Esophagus squamous epithelium (tissue), 5 donors: ENCODE measurements around the gene DUSP22. TPM values are rescaled to one million over a fixed set of nuclear protein-coding genes. Genes with fewer than 3 reads are reported as not detected.
A peak's percentile ranks its signal among the peaks of the same experiment; 100 is the strongest.

Experiments used
- DNase-seq: peaks from one replicate; lab custom pipeline; 2025; lab: John Stamatoyannopoulos, UW
- H3K27ac ChIP-seq, 4 donors: fragments of 200-600 bp; sonication (generic); one replicate each; pipeline ENCODE4 v1.5.1; 2016 to 2019; ENCODE audit warnings: mild to moderate bottlenecking in 1 of 4
- H3K27me3 ChIP-seq, 4 donors: fragments of 200-600 bp; sonication (generic); 1 replicate in 3 of 4; 2 replicates in 1 of 4; pipeline versions ENCODE4 v1.5.1 to v1.6.0; 2017 to 2021; ENCODE audit warnings: antibody characterized with exemption in 1 of 4
- H3K36me3 ChIP-seq, 3 donors: fragments of 200-600 bp; sonication (generic); one replicate each; pipeline ENCODE4 v1.5.1; 2016 to 2019
- H3K4me1 ChIP-seq, 3 donors: fragments of 200-600 bp; sonication (generic); one replicate each; pipeline ENCODE4 v1.5.1; 2017 to 2019
- H3K4me3 ChIP-seq, 4 donors: fragments of 200-600 bp; sonication (generic); 1 replicate in 3 of 4; 2 replicates in 1 of 4; pipeline ENCODE4 v1.5.1; 2016 to 2019; ENCODE audit warnings: mild to moderate bottlenecking in 2 of 4, moderate library complexity in 1 of 4
- H3K9me3 ChIP-seq, 3 donors: fragments of 200-600 bp; sonication (generic); one replicate each; pipeline ENCODE4 v1.5.1; 2016 to 2019
- POLR2A ChIP-seq, 4 donors: fragments of 450-650 bp; IDR thresholded peaks; one replicate each; pipeline ENCODE4 v1.6.1; 2017; ENCODE audit warnings: antibody characterized with exemption in 4 of 4, mild to moderate bottlenecking in 4 of 4, moderate library complexity in 3 of 4
- WGBS, 2 donors: methylation state at CpG; one replicate each; pipeline ENCODE4 v1.1.5; 2018; 5-methylcytosine and 5-hydroxymethylcytosine counted together
- intact Hi-C: fragments of 100-400 bp; cut with DNase I; formaldehyde crosslinking; loops from one replicate; pipeline ENCODE4 v1.15.0; 2022
- total RNA-seq, 4 donors: library from RNA; depleted of rRNA; stranded (reverse); fragments of >200 nt; gene quantifications; one replicate each; pipeline ENCODE4 v1.1.0, GENCODE V29; 2016
- TF ChIP-seq, protein P1 (sequence below), 6 experiments: fragments of 450-650 bp in 4 of 6; fragments of 200-600 bp in 2 of 6; sonication (generic) in 2 of 6; IDR thresholded peaks; one replicate each; pipeline ENCODE4 v1.5.1; 2016 to 2019; ENCODE audit warnings: antibody characterized with exemption in 6 of 6, mild to moderate bottlenecking in 4 of 6, moderate library complexity in 4 of 6
- donor health status: DM: yes; HTN: yes; CAD: no.

Gene DUSP22
- total RNA-seq, 4 donors from 2014 or later, result 34.2 to 54.6 (median 45.2) TPM

DNA sequence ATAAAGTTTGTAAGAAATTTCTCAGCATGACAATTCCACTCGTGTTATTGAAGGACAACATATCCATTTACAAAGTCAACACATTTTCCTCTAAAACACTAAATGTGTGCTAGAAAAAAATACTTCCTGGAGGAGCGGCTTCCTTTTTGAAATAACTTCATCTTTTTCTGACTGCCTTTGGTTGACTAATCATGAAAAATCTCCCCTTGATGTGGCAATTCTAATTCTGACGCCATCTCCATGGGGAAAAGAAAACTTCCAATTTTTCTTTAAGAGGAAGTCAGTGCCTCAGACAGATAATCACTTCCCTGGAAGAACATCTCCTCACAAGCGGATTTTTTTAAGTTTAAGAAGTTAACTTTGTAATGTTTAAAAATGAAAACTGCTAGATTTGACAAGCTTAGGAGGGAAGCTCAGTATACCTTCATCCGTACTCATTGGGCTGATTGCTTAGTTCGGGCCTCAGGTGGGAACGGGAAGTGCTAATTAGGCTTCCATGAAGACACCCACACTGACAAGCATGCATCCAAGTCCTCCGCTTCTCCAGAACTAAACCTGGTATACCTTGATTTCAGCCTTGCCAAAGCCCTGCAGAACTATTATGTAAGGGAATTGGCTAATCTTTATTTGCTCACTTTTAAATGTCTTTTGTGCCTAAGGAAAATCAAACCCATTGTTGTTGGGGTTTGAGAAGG is 35.1 kb upstream of the DUSP22 start:
- H3K4me3 ChIP-seq, result no peak overlapping the region
- H3K9me3 ChIP-seq, result no peaks in the 10 kb centered on the region
- TF ChIP-seq, protein P1, sequence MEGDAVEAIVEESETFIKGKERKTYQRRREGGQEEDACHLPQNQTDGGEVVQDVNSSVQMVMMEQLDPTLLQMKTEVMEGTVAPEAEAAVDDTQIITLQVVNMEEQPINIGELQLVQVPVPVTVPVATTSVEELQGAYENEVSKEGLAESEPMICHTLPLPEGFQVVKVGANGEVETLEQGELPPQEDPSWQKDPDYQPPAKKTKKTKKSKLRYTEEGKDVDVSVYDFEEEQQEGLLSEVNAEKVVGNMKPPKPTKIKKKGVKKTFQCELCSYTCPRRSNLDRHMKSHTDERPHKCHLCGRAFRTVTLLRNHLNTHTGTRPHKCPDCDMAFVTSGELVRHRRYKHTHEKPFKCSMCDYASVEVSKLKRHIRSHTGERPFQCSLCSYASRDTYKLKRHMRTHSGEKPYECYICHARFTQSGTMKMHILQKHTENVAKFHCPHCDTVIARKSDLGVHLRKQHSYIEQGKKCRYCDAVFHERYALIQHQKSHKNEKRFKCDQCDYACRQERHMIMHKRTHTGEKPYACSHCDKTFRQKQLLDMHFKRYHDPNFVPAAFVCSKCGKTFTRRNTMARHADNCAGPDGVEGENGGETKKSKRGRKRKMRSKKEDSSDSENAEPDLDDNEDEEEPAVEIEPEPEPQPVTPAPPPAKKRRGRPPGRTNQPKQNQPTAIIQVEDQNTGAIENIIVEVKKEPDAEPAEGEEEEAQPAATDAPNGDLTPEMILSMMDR (IDR thresholded peaks at IDR 0.05), result no peak
- TF ChIP-seq POLR2A (IDR thresholded peaks at IDR 0.05), result no peak
- H3K27ac ChIP-seq, result peak overlapping the region in 3 of 4 donors; percentile 9 to 51 (median 27)
- peaks cover 0 to 40% (median 28%) of the 10 kb centered on the region in 3 donors for H3K4me1 ChIP-seq
- H3K36me3 ChIP-seq, result no peaks in the 10 kb centered on the region
- DNase-seq, result no peak
- intact Hi-C loops, result no loop called here
- 29 to 36% methylated on average over 8 of the region's 8 CpGs for WGBS, 2 donors
- no peaks in the 10 kb centered on the region for H3K27me3 ChIP-seq

GRCh38 chr6:257774-258173 is 34.5 kb upstream of the DUSP22 start:
- Histone ChIP-seq H3K4me1 (peaks cover 0 to 34% (median 22%) of the 10 kb centered on the region in 3 donors), H3K9me3 (no peaks in the 10 kb centered on the region), H3K27ac (peak overlapping the region in 3 of 4 donors; percentile 9 to 51 (median 27)), H3K27me3 (no peaks in the 10 kb centered on the region), H3K4me3 (no peak overlapping the region), H3K36me3 (no peaks in the 10 kb centered on the region)
- TF ChIP-seq, protein P1 (IDR thresholded peaks at IDR 0.05), result no peak
- no peak for TF ChIP-seq POLR2A (IDR thresholded peaks at IDR 0.05)
- intact Hi-C loops, result no loop called here
- 48 to 72% methylated on average over 1 of the region's 1 CpG for WGBS, 2 donors
- DNase-seq, result no peak

DNA sequence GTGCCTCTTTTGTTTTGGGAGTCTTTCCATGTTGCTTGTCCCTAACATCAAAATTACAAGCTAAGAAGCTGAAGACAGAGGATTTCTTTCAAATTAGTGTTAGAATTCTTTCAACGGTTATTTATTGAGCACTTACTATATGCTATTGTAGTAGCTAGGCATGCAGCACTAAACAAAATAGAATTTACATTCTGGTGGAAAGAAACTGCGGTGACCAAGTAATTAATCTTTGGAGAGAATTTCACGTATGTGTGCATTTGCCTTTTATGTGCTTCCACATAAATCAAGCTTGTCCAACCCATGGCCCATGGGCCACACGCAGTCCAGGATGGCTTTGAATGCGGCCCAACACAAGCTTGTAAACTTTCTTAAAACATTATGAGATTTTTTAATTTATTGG is 33.0 kb upstream of the DUSP22 start:
- no peak overlapping the region for H3K4me3 ChIP-seq

DNA sequence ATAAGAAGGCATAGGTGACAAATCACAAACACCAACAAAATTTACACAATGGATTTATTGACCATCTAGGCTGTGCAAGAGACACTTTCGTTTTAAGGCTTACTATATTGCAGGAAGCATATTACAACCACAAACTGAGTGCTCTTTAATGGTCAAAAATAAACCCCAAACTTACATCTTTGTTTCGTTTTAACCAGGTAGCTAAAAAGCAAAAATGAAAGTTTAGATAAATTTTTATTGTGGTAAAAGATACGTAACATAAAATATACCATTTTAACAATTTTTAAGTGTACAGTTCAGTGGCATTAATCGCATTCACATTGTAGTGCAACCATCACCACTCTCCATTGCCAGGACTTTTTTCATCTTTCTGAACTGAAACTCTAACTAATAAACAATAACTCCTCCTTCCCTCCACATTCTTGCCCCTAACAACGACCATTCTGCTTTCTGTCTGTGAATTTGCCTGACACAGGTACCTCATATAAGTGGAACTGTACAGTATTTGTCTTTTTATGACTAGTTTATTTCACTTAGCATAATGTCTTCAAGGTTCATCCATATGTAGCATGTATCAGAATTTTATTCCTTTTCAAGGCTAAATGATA is 32.3 kb upstream of the DUSP22 start:
- WGBS, 2 donors, result 59 to 64% methylated on average over 5 of the region's 5 CpGs
- H3K27me3 ChIP-seq, result no peaks in the 10 kb centered on the region
- peaks cover 0 to 19% (median 11%) of the 10 kb centered on the region in 3 donors for H3K4me1 ChIP-seq
- no peak overlapping the region for H3K4me3 ChIP-seq
- intact Hi-C loops, result no loop called here
- H3K9me3 ChIP-seq, result no peaks in the 10 kb centered on the region
- DNase-seq, result no peak
- TF ChIP-seq, protein P1 (IDR thresholded peaks at IDR 0.05), result no peak
- no peak for TF ChIP-seq POLR2A (IDR thresholded peaks at IDR 0.05)
- no peaks in the 10 kb centered on the region for H3K36me3 ChIP-seq
- H3K27ac ChIP-seq, result no peak overlapping the region

More for the DNA sequence above, 33.0 kb upstream of the DUSP22 start:
- Histone ChIP-seq H3K36me3 (no peaks in the 10 kb centered on the region), H3K9me3 (no peaks in the 10 kb centered on the region), H3K27ac (no peak overlapping the region), H3K4me1 (peaks cover 0 to 19% (median 11%) of the 10 kb centered on the region in 3 donors), H3K27me3 (no peaks in the 10 kb centered on the region)
- intact Hi-C loops, result no loop called here
- WGBS, 2 donors, result 87 to 91% methylated on average over 5 of the region's 5 CpGs
- no peak for DNase-seq
- TF ChIP-seq, protein P1 (IDR thresholded peaks at IDR 0.05), result no peak
- no peak for TF ChIP-seq POLR2A (IDR thresholded peaks at IDR 0.05)

DNA sequence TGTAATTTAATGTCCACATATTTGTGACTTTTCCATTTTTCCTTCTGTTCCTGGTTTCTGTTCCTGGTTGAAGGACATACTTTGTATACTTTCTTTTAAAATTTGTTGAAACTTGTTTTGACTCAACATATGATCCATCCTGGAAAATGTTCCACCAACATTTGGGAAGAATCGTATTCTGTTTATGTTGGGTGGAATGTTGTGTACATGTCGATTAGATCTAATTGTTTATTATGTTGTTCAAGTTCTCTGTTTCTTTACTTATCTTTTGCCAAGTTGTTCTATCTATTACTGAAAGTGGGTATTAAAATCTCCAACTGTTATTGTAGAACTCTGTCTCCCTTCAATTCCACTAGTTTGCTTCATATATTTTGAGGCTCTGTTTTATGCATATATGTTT is 27.7 kb upstream of the DUSP22 start:
- 60 to 75% methylated on average over 2 of the region's 2 CpGs for WGBS, 2 donors
- H3K27me3 ChIP-seq, result peaks cover 0 to 11% (median 0%) of the 10 kb centered on the region in 4 donors
- H3K9me3 ChIP-seq, result no peaks in the 10 kb centered on the region
- H3K4me1 ChIP-seq, result no peaks in the 10 kb centered on the region
- H3K27ac ChIP-seq, result no peak overlapping the region
- no peak overlapping the region for H3K4me3 ChIP-seq
- DNase-seq, result no peak
- TF ChIP-seq, protein P1 (IDR thresholded peaks at IDR 0.05), result no peak
- TF ChIP-seq POLR2A (IDR thresholded peaks at IDR 0.05), result no peak
- no peaks in the 10 kb centered on the region for H3K36me3 ChIP-seq
- intact Hi-C loops, result no loop called here
